HG02759 (cell line): ENCODE results near the gene FBXW5.

Source experiments
- ATAC-seq: cut with Tn5 transposase; IDR thresholded peaks from one replicate; pipeline ENCODE4 v1.9.1; 2021; ENCODE audit warnings: mild to moderate bottlenecking, moderate library complexity; ENCODE audit not compliant: unreplicated experiment

FBXW5 gene

GRCh38 chr9:136949817-136950655 lies 5.5 kb upstream of the FBXW5 start:
- peak; percentile 83 for ATAC-seq

- ATAC-seq, result no peak
Observed at GRCh38 chr9:136949239-136949816, 4.8 kb upstream of the FBXW5 start.

- no peak for ATAC-seq
Observed at GRCh38 chr9:136947955-136948510, 3.5 kb upstream of the FBXW5 start.

GRCh38 chr9:136947028-136947891 lies 2.7 kb upstream of the FBXW5 start:
- ATAC-seq, result no peak

- ATAC-seq, result no peak
Observed at GRCh38 chr9:136946228-136947027, 1.9 kb upstream of the FBXW5 start.

- no peak for ATAC-seq
Observed at GRCh38 chr9:136945333-136946227, 1.0 kb upstream of the FBXW5 start.

GRCh38 chr9:136944212-136944518 lies 373 bp downstream of the FBXW5 start:
- ATAC-seq, result peak; percentile 45

GRCh38 chr9:136943291-136944211 lies 987 bp downstream of the FBXW5 start:
- peak; percentile 14 for ATAC-seq

- ATAC-seq, result no peak
Observed at GRCh38 chr9:136942881-136943230, 1.7 kb downstream of the FBXW5 start.

GRCh38 chr9:136942112-136942880 lies 2.2 kb downstream of the FBXW5 start:
- ATAC-seq, result no peak

- no peak for ATAC-seq
Observed at GRCh38 chr9:136941231-136942111, 3.1 kb downstream of the FBXW5 start.

GRCh38 chr9:136940526-136941230 lies 3.9 kb downstream of the FBXW5 start:
- ATAC-seq, result no peak

- ATAC-seq, result no peak
Observed at GRCh38 chr9:136939996-136940525, 4.5 kb downstream of the FBXW5 start.

- no peak for ATAC-seq
Observed at GRCh38 chr9:136939431-136939995, 5.0 kb downstream of the FBXW5 start.

- ATAC-seq, result no peak
Observed at GRCh38 chr9:136937186-136938001, 7.1 kb downstream of the FBXW5 start.
